Erythroblast (primary cell): Measurements from ENCODE around the gene SHOX.
"Not testable (repeated sequence)": the region's sequence is repeated elsewhere in the genome, so short reads cannot be mapped to it uniquely, and the experiment has no call there.

Experiments used
- DNase-seq, 2 experiments: peaks; one replicate each; lab custom pipeline; 2025; lab: John Stamatoyannopoulos, UW
- GATA1 ChIP-seq: IDR thresholded peaks from 2 replicates; pipeline ENCODE4 v1.6.1; 2011; ENCODE audit warnings: low read depth, mild to moderate bottlenecking, control low read depth, low read length, moderate library complexity
- POLR2A ChIP-seq: IDR thresholded peaks from 2 replicates; pipeline ENCODE4 v1.6.1; 2011; ENCODE audit warnings: mild to moderate bottlenecking, low read length

The SHOX gene

GRCh38 chrX:638482-639131 lies 8.0 kb downstream of the SHOX start:
- DNase-seq = no peak
- TF ChIP-seq GATA1 (no peak), POLR2A (no peak)

GRCh38 chrX:639151-639550 lies 8.6 kb downstream of the SHOX start:
- DNase-seq = no peak
- TF ChIP-seq GATA1 (no peak), POLR2A (no peak)

- TF ChIP-seq GATA1 (no peak), POLR2A (no peak)
These were observed 10.1 kb downstream of the SHOX start for GRCh38 chrX:640641-641040.

GRCh38 chrX:641671-642435 lies 11.3 kb downstream of the SHOX start:
- no peak for DNase-seq
- no peak for TF ChIP-seq POLR2A
- no peak for TF ChIP-seq GATA1

More at GRCh38 chrX:640641-641040, 10.1 kb downstream of the SHOX start:
- DNase-seq = no peak

GRCh38 chrX:642436-643240 lies 12.0 kb downstream of the SHOX start:
- no peak for TF ChIP-seq GATA1
- no peak for TF ChIP-seq POLR2A
- no peak for DNase-seq

- DNase-seq = no peak
- no peak for TF ChIP-seq GATA1
- no peak for TF ChIP-seq POLR2A
These were observed 12.6 kb downstream of the SHOX start for GRCh38 chrX:643241-643595.

GRCh38 chrX:643911-644303 lies 13.3 kb downstream of the SHOX start:
- no peak for TF ChIP-seq GATA1
- no peak for DNase-seq

- TF ChIP-seq POLR2A (no peak), GATA1 (no peak)
- DNase-seq = no peak
These were observed 14.0 kb downstream of the SHOX start for GRCh38 chrX:644304-645281.

GRCh38 chrX:646228-646495 lies 15.6 kb downstream of the SHOX start:
- no peak for DNase-seq
- TF ChIP-seq GATA1 (no peak), POLR2A (no peak)

GRCh38 chrX:646796-647195 lies 16.2 kb downstream of the SHOX start:
- no peak for DNase-seq
- no peak for TF ChIP-seq POLR2A
- no peak for TF ChIP-seq GATA1

GRCh38 chrX:649166-649565 lies 18.6 kb downstream of the SHOX start:
- TF ChIP-seq GATA1 (no peak), POLR2A (no peak)
- no peak for DNase-seq

- DNase-seq = no peak
- TF ChIP-seq POLR2A (no peak), GATA1 (no peak)
These were observed 19.7 kb downstream of the SHOX start for GRCh38 chrX:650324-650723.

- no peak for DNase-seq
- no peak for TF ChIP-seq GATA1
- TF ChIP-seq POLR2A = no peak
These were observed 20.2 kb downstream of the SHOX start for GRCh38 chrX:650811-651210.

- DNase-seq = not testable (repeated sequence)
These were observed 21.3 kb downstream of the SHOX start for GRCh38 chrX:651922-652321.
